Measurements from ENCODE around the gene CLCNKB. TPM values are rescaled to one million over a fixed set of nuclear protein-coding genes. Genes with fewer than 3 reads are reported as not detected.
"Not testable (repeated sequence)": the region's sequence is repeated elsewhere in the genome, so short reads cannot be mapped to it uniquely, and the experiment has no call there.

Gene CLCNKB
- polyA plus RNA-seq, 4 donors = 1.9 to 63.6 (median 37.5) TPM

- DNase-seq (ENCODE audit: low read depth in 4 of 4, low spot score in 3 of 4) = no peak
Measured at GRCh38 chr1:16014509-16015482, 28.8 kb upstream of the CLCNKB start.

- DNase-seq (ENCODE audit: low read depth in 4 of 4, low spot score in 3 of 4) = no peak
Measured at GRCh38 chr1:16015491-16015890, 28.1 kb upstream of the CLCNKB start.

- no peak for DNase-seq (ENCODE audit: low read depth in 4 of 4, low spot score in 3 of 4)
Measured at GRCh38 chr1:16015960-16016901, 27.4 kb upstream of the CLCNKB start.

DNA sequence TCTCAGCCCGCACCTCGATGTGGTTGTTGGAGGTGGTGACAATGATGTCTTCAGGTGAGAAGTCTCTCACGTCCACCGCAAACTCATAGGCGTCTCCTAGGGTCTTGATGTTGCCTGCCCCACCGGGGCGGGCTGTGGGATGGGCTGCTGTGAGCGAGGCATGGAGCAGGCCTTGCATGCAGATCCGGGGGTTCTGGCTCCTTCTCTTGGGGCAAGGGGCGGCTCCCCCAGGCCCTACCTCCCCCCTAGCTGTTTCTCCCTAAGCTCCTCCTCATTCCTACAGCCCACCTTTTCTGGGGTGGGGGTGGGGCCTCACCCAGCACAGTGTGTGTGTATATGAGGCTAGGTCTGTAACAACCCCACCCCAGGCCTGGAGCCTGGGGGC lies 26.5 kb upstream of the CLCNKB start:
- DNase-seq (ENCODE audit: low read depth in 4 of 4, low spot score in 3 of 4) = no peak

- no peak for DNase-seq (ENCODE audit: low read depth in 4 of 4, low spot score in 3 of 4)
Measured at GRCh38 chr1:16017461-16018303, 25.9 kb upstream of the CLCNKB start, which contains the start of gene HSPB7. Gene HSPB7, minus strand, starts transcription at chr1:16018043. Its CDS starts 80 bp downstream, at chr1:16017963.

DNA sequence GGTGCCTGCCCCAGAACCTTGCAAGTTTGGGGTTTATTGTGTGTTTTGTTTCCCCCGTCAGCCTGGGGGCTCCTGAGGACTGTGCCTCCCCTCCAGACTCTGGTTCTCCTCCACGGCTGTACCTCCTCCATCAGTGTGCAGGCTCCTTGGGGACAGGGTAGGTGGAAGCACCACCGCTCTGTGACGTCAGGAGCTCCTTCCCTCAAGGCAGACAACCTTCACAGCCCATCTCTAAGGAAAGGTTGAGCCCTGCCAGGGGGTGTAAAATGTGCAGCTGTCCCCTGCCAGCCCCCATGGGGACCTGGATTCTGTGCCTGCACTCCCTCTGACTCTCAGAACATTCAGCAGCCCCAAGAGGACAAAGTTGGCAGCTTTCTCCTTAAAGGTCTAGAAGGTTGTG lies 25.3 kb upstream of the CLCNKB start:
- DNase-seq (ENCODE audit: low read depth in 4 of 4, low spot score in 3 of 4) = no peak

GRCh38 chr1:16018749-16019643 lies 24.6 kb upstream of the CLCNKB start:
- no peak for DNase-seq (ENCODE audit: low read depth in 4 of 4, low spot score in 3 of 4)

DNA sequence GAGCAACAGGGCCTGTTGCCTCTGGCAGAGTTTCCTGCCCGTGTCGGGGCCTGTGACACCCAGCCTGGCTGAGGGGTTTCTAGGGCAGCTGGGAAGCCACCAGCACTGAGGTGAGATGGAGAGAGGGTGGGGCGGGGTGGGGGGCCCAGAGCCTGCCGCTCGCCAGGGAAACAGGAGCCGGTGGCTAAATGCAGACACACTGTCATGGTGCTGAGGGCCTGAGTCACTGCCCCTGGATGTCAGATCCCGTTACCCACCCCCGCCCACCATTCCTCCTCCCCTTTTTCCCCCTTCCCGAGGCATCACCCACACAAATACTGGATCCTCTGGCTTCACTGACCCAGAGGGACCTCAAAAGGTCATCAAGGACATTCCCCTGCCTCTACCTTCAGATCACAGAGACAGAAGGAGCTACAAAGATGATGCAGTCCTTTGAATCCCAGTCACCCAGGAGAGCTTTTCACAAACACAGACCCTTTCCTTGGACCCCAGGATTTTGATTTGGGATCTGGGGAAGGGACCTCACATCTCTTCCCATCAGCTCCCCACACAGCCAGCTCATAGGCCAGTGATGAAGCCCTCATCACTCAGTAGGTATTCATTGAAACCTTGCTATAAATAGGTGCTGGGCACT lies 23.8 kb upstream of the CLCNKB start:
- no peak for DNase-seq (ENCODE audit: low read depth in 4 of 4, low spot score in 3 of 4)

- no peak for DNase-seq (ENCODE audit: low read depth in 4 of 4, low spot score in 3 of 4)
Measured at GRCh38 chr1:16020325-16020724, 23.3 kb upstream of the CLCNKB start.

DNA sequence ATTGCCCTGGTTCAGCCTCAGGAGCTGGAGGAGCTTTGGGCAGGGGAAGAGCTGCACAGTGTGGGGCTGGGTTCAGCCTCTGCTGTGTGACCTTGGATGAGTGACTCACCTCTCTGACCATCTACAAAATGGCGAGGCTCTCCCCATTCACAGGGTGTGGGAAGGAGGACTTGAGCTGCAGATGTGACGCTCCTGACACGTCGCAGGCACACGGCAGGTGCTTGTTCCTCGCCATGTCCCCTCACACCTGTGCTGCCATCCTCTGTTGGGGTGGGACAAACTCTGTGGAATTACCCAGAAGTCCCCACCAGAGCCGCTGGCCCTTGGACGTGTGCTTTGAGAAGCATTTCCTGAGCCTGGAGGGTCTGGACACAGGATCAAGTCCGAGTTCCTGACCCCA lies 22.7 kb upstream of the CLCNKB start:
- not testable (repeated sequence) for DNase-seq (ENCODE audit: low read depth in 4 of 4, low spot score in 3 of 4)

DNA sequence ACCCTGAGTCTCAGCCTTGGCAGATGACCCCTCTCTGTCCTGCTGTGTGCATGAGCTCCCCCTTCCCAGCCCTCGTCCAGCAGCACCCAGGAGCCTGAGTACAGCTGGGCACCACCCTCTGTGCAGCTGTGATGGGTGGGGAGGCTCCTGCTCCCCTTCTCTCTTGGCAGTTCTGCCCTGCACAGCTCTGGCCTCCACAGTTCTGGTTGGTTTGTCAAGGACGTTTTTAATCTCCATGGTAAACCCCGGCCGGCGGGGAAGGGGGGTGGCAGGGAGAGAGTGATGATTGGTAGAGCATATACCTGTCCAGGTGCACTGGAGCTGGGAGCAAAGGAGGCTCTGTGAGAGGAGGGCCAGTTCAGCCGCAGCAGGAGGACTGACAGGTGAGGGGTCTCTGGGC lies 21.9 kb upstream of the CLCNKB start, which contains the start of gene CLCNKA:
Gene CLCNKA, plus strand, starts transcription at position 356 of the 400 bp plus-strand sequence. CDS start 584 bp downstream, outside the sequence.
- no peak for DNase-seq (ENCODE audit: low read depth in 4 of 4, low spot score in 3 of 4)

GRCh38 chr1:16022393-16022792 lies 21.2 kb upstream of the CLCNKB start:
- DNase-seq (ENCODE audit: low read depth in 4 of 4, low spot score in 3 of 4) = no peak

- no peak for DNase-seq (ENCODE audit: low read depth in 4 of 4, low spot score in 3 of 4)
Measured at GRCh38 chr1:16023050-16023653, 20.4 kb upstream of the CLCNKB start.

DNA sequence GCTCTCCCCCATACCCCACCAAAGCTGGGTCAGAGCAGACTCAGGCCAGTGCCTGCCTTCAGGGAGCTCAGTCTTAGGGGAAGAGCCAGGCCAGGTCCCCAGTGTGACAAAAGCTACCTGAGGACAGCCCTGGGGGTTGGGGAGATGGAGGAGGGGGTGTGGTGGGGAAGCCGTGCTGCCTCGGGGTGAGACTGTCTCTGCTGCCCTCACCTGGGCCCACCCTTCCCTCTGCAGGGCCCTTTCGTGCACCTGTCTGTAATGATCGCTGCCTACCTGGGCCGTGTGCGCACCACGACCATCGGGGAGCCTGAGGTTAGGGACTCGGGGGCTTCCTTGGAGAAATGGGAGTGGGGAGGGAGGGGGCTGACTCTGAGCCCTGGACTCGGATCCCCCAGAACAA lies 17.3 kb upstream of the CLCNKB start:
- not testable (repeated sequence) for DNase-seq (ENCODE audit: low read depth in 4 of 4, low spot score in 3 of 4)

DNA sequence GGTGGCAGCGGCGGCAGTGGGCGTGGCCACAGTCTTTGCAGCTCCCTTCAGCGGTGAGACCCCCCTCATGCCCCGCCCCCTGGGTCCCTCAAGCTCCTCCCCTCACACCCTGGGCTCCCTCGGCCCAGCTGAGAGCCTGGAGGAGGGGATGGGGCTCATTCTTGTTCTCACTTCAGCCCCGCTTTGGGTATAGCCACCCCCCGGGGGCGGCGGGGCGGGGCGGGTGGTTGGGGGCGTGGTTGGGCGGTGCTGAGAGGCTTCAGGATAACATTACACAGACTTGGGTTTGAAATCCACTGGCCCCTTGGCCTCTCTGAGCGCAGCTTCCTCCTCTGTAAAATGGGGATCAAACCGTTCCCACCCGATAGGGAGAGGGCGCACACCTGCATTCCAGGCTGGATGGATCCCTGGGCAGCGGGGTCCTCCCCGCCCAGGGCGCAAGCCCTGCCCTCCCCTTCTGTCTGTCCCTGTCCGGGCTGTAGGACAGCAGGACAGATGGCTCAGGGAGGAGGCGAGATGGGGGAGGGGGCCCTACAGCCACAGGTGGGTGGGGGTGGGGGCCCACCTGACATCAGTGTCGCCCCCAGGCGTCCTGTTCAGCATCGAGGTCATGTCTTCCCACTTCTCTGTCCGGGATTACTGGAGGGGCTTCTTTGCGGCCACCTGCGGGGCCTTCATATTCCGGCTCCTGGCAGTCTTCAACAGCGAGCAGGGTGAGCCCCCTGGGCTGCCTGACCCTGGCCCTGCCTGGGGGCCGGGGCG lies 16.7 kb upstream of the CLCNKB start:
- DNase-seq (ENCODE audit: low read depth in 4 of 4, low spot score in 3 of 4) = no peak

GRCh38 chr1:16028237-16029002 lies 15.2 kb upstream of the CLCNKB start:
- DNase-seq (ENCODE audit: low read depth in 4 of 4, low spot score in 3 of 4) = no peak

GRCh38 chr1:16029003-16029268 lies 14.6 kb upstream of the CLCNKB start:
- not testable (repeated sequence) for DNase-seq (ENCODE audit: low read depth in 4 of 4, low spot score in 3 of 4)
